Measurements from ENCODE around the gene ITM2B.
"Not testable (repeated sequence)": the region's sequence is repeated elsewhere in the genome, so short reads cannot be mapped to it uniquely, and the experiment has no call there.

Gene ITM2B

GRCh38 chr13:48192411-48192935, 40.5 kb upstream of the ITM2B start:
- TF ChIP-seq, protein P1, sequence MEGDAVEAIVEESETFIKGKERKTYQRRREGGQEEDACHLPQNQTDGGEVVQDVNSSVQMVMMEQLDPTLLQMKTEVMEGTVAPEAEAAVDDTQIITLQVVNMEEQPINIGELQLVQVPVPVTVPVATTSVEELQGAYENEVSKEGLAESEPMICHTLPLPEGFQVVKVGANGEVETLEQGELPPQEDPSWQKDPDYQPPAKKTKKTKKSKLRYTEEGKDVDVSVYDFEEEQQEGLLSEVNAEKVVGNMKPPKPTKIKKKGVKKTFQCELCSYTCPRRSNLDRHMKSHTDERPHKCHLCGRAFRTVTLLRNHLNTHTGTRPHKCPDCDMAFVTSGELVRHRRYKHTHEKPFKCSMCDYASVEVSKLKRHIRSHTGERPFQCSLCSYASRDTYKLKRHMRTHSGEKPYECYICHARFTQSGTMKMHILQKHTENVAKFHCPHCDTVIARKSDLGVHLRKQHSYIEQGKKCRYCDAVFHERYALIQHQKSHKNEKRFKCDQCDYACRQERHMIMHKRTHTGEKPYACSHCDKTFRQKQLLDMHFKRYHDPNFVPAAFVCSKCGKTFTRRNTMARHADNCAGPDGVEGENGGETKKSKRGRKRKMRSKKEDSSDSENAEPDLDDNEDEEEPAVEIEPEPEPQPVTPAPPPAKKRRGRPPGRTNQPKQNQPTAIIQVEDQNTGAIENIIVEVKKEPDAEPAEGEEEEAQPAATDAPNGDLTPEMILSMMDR (conservative IDR thresholded peaks at IDR 0.05), result no peak
- no peak for TF ChIP-seq ZFX (IDR thresholded peaks at IDR 0.05)
- no peak overlapping the region for H3K27ac ChIP-seq

GRCh38 chr13:48194379-48194754, 38.6 kb upstream of the ITM2B start:
- TF ChIP-seq, protein P1 (conservative IDR thresholded peaks at IDR 0.05), result no peak
- no peak for TF ChIP-seq ZFX (IDR thresholded peaks at IDR 0.05)
- no peak overlapping the region for H3K27ac ChIP-seq

GRCh38 chr13:48199404-48199946, 33.5 kb upstream of the ITM2B start:
- TF ChIP-seq, protein P1 (conservative IDR thresholded peaks at IDR 0.05), result no peak
- H3K27ac ChIP-seq, result no peak overlapping the region

DNA sequence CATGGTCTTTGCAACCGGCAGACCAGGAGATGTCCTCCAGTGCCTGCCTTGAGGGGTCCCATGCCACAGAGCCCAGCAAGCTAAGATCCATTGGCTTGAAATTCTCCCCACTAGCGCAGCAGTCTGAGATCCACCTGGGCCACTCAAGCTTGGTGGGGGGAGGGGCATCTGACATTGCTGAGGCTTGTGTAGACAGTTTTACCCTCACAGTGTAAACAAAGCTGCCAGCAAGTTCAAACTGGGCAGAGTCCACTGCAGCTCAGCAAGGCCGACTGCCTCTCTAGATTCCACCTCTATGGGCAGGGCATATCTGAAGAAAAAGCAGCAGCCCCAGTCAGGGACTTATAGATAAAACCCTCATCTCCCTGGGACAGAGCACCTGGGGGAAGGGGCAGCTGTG, 32.0 kb upstream of the ITM2B start:
- TF ChIP-seq ZFX (IDR thresholded peaks at IDR 0.05), result no peak
- TF ChIP-seq, protein P1 (conservative IDR thresholded peaks at IDR 0.05), result no peak
- no peak overlapping the region for H3K27ac ChIP-seq

DNA sequence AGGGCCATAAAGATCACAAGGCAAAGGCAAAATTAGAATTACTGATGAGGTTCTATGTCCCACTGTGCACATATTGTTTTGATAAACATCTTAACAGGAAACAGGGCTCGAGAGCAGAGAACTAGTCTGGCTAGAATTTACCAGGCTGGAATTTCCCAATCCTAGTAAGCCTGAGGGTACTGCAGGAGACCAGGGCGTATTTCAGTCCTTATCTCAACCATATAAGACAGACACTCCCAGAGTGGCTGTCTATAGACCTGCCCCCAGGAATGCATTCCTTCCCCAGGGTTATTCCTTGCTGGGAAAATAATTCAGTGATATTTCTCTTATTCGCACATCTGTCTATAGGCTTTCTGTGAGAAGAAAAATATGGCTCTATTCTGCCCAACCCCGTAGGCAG, 25.8 kb upstream of the ITM2B start:
- H3K27ac ChIP-seq, result not testable (repeated sequence)

DNA sequence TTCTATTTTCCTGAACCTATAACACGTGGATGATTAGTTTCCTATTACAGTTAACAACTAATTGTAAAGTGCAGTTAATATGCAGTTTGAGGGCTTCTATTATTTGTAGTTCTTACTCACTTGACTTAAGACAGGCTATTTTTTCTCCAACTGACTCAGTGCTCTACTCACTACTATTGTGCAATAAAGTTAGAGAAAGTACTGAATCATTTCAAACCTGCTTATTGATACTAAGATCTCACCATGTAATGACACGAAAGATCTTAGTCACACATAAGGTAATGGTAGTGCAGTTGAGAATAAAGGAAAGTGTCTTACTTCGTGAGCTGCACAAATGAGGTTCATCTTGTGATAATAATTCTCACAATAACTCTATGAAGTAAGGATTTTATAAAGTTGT, 22.8 kb upstream of the ITM2B start:
- TF ChIP-seq ZFX (IDR thresholded peaks at IDR 0.05), result no peak
- TF ChIP-seq, protein P1 (conservative IDR thresholded peaks at IDR 0.05), result no peak
- no peak overlapping the region for H3K27ac ChIP-seq

DNA sequence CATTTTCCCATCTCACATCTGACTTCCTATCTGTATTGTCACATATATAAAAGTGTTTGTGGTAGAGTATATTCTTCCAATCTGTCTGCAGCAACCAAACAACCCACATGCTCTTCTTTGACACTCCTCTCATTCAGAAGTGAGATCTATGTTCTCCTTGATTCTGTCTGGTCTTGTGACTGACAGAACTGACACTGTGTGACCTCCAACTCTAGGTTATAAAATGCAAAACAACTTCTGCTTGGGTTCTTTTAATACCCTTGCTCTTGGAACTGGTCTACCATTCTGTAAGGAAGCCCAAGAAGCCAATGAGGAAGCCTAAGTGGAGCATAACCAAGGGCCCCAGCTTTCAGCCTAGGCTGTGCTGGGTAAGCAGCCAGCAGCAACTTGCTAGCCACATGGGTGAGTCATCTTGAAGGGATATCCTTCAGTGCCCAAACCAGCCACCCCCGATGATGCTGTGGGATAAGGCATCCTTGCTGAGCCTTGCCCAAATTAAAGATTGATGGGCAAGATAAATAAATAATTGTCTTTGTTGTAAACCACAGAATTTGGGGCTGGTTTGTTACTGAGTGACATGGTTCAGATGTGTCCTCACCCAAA, 18.4 kb upstream of the ITM2B start:
- TF ChIP-seq, protein P1 (conservative IDR thresholded peaks at IDR 0.05), result no peak
- TF ChIP-seq ZFX (IDR thresholded peaks at IDR 0.05), result no peak
- H3K27ac ChIP-seq, result no peak overlapping the region

- H3K27ac ChIP-seq, result not testable (repeated sequence)
Observed at GRCh38 chr13:48215511-48216203, 17.3 kb upstream of the ITM2B start.

Measured in C4-2B (cell line).